HG02884 (cell line): ENCODE measurements around the gene AUH.

Source experiments
- ATAC-seq: cut with Tn5 transposase; IDR thresholded peaks from one replicate; pipeline ENCODE4 v1.9.1; 2021; ENCODE audit warnings: mild to moderate bottlenecking, moderate library complexity; ENCODE audit not compliant: unreplicated experiment

AUH gene

DNA sequence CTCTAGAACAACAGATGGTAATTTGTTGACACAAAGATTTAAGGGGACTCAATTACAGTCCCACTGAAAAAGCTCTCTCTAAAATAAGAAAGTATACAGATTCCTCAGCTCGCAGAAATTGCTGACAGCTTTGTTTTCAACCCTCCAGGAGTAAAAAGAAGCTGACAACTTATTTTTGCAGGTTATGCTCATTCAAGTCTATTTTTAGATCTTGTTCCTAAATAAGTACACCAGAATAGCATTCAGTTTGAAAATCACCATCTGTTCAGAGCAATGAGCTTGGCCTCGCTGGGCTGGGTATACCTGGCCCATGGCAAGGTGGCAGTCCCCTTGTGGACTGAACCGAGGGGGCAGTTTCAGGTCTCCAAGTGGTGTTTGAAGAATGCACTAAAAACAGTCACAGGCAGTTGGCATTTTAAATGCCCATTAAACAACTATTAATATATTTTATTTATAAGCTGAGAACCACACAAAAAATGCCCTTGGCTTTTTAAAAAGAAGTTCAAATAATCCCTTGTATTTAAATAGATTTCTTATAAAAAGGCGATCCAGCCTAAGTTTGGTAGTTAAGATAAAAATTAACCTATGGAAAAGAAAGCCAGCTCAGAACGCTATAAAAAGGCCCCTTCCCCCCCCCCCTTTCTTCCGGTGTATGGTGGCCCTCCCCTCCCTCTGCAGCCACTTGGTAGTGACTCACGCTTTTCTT is 169.2 kb downstream of the AUH start:
- no peak for ATAC-seq

DNA sequence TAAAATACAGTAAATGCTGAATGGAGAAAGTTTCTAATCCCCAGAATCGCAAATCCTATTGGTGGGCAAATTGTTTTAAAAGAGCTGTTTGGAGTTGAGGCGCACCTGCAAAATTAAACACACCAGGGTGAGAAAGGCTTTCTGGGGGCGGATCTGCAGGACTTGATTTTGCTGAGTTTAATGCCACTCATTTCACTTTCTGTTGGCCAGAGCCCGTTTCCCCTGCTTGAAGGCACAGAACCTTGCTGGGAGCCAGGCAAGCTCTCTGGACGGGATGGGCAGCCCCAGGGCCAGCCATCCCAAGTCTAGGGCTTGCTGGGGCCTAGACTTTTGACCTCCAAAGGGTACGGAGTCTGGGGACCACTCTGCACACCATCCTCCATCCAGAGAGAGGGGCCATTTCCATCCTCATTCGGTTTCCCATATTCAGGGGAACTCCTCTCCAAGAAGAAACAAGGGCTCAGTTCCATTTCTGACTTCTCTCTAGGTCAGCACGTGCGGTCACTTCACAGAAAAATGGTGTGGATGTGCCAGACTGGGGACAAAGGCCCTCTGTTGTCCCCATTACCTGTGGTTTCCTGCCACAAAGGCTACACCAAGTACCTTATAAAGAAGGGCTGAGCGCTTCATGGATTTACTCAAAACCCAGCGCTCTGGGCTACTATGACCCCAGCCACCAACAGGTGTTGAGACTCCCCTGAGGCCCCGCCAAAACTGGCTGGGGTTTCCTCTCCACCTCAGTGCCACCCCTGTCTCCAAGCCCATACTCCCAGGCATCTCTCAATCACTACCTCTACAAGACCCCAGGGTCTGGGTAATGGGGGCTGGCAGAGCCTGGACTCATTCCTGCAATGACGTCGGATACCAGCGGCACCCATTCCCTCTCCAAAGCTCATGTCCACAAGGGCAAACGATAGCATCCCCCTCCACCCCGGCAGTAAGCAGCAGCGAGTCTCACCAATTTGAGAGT is 170.0 kb downstream of the AUH start:
- no peak for ATAC-seq

DNA sequence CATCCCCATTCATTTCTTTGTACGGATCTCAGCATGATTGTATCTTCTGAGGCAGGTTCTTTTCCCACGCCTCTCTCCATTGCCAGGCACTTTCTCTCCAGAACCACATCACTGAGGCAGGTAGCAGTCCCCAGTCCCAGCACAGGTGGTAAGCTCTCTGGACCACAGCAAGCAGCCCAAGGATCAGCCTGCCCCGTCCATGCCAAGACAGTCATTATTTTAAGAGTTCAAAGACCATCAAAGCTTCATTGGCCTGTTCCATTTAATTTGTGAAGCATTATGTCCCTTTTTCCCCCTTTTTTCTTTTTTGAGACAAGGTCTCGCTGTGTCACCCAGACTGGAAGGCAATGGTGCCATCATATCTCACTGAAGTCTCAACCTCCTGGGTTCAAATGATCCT is 171.7 kb downstream of the AUH start:
- ATAC-seq, result no peak

DNA sequence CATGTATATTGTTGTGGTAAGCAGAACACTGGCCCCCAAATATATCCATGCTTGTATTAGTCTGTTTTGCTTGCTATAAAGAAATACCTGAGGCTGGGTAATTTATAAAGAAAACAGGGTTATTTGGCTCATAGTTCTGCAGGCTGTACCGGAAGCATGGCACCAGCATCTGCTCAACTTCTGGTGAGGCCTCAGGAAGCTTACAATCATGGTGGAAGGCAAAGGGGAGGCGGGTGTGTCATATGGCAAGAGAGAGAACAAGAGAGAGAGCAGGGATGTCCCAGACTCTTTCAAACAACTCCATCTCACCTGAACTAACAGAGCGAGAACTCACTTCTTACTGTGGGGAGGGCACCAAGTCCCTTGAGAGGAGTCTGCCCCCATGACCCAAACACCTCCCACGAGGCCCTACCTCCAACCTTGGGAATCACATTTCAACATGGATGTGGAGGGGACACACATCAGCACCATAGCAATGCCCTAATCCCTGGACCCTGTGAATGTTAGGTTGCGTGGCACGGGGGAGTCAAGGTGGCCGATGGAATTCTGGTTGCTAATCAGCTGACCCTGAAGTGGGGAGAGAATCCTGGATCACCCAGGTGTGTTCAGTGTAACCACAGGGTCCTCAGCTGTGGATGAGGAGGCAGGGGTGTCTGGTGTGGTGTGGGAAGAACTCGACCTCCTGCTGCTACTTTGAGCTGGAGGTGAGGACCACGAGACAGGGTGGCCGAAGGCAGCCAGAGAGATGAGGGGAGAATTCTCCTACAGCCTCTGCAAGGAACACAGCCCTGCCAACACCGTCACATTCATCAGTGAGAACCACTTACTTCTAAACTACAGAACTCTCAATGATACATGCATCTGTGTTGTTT is 172.8 kb downstream of the AUH start:
- no peak for ATAC-seq

DNA sequence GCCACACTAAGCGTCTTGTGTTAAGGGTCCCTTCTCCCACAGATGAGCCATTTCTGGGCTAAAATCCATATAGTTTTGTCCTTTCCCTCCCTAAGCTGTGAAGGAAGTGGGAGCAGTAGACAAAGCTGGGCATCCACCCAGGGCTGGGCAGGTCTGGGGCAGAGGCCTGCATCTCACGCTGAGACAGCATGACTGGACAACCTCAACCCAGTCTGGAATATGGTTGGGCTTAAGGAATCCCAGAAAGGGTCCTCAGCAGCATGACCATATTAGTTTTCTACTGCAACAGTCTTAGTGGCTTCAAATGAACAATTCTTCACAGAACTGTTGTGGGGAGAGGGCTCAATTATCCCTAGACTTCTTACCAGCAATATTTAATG is 173.8 kb downstream of the AUH start:
- no peak for ATAC-seq

DNA sequence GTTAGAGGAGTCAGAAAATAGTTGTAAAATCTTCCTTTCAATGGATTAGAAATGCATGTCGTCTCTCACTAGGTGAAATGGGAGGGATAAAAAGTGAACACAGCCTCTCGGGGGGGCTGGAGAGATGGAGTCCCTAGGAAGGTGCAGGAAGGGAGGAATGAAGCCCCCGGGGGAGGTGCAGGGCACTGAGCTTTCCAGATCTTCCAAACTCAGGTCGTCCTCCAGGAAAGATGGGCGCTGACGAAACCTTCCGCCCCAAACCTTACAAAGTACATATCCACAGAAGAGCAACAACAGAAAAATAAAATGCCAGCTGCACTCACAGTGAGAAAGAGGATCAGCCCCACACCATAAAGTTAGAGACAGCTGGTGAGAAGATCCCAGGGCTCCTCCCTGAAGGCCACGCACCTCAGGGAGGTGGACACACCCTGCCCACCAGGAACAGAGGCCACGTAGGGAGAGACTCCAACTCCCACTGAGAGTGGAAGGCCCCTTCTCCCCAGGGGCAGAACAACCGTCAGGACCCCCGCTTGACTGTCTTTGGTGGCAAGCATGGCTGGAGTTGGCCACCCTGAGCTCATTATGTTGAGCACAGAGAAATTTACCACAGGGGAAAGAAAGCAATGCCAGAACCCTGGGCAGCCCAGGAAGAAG is 174.3 kb downstream of the AUH start:
- ATAC-seq, result no peak

DNA sequence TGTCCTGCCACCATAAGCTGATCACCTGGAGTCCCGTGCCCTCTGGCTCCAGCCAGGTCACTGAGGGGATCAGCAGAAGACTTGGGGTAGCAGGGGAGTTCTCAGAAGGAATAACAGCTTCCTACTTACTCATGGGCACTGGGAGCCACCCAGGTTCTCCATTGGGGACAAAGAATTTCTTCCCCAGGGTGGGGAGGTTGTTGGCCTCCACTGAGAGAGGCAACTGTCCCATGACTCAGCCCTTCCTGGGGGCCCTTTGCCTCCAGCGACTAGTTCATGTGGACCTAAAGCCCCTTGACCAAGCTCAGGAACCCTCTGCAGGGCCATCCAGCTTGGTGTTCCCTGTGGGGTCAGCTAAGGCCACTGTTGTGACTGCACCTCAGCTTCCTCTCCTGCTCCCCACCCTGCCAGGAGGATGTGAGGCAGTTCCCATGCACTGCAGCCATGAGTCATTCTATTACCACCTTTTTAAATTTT is 175.0 kb downstream of the AUH start:
- no peak for ATAC-seq

DNA sequence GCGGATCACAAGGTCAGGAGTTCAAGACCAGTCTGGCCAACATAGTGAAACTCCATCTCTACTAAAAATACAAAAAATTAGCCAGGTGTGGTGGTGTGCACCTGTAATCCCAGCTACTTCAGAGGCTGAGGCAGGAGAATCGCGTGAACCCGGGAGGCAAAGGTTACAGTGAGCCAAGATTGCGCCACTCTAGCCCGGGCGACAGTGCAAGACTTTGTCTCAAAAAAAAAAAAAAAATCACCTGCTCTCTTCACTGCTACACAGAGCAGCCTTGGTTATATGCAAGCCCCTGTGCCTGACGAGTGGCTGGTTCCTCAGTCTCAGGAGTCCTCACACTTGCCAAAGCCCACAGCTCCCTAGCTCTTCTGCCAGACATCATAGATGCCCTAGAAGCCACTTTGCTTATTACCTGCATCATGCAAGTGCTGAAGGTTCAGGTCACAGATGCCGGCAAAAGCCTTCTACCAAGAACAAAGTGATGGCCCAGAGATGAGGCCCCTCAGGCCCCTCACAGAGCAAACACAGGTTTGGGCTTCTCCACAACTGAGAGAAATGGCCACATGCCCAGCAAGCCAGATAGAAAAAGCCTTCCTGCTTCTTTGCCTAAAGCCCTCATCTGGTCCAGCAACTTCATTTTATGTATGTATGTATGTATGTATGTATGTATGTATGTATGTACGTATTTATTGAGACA is 176.4 kb downstream of the AUH start:
- ATAC-seq, result no peak

DNA sequence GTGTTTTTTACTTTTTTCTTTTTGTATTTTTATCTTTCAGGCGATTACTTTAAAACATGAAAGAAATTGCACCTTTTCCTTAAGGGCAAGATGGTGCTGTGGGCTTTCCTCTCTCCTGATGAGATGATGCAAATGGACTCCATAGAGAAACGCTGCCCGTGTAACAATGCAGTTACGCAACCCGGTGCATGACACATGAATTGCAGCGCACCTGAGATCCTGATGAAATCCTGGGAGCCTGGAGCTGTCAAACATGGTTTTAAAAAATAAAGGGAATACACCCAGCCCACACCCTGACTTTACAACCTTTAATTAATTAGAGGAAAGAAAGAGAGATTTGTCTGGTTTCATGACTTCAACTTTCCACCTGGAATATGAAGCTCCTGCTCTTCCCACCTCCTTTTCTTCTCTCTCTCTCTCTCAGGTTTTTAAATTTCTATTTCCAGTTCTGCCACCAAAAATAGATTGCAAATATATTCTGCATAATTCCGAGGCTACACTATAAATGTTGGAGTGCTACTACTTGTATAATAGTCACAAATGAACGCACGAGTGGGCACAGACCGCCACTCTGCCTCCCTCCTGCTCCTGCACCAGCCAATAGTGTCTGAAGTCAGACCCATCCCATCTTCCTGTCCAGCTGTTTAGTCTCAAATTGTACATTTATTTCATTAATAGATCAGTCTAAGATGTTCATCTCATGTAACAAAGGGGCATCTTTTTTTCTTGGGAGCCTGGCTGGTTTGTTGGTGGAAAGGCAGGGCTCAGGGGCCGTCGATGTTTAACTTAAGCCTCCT is 179.1 kb downstream of the AUH start:
- ATAC-seq, result no peak

DNA sequence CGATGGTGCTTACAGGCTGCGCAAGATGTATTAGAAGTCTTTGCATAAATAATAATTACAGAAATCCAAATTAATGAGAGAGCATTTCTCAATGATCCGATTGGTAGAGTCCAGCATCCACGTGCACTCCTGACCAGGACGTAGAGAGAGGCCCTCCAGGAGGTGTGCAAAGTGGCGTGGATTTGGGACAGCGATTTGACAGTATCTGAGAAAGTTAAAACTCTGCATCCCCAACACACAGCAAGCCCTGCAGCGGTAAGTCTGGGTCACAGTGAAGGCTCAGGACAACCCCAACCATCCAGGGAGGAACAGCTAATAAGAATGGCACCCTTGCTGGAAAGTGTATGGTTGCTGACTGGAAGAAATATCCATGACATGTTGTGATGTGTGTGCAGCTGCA is 180.2 kb downstream of the AUH start:
- no peak for ATAC-seq

DNA sequence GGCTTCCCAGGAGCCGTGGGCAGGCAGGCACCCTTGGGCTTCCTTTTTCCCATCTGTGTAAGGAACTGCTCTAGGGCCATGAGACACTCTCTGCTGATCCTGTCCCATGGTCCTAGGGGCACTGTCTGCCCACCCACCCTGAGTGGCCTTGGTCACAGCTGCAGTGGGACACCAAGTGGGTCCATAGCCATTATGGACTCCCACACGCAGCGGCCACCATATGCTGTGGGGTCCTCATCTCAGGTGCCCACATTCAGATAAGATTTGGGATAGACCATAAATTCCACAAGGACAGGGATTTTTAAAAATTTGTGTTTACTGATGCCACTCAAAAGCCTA is 180.8 kb downstream of the AUH start:
- ATAC-seq, result no peak

DNA sequence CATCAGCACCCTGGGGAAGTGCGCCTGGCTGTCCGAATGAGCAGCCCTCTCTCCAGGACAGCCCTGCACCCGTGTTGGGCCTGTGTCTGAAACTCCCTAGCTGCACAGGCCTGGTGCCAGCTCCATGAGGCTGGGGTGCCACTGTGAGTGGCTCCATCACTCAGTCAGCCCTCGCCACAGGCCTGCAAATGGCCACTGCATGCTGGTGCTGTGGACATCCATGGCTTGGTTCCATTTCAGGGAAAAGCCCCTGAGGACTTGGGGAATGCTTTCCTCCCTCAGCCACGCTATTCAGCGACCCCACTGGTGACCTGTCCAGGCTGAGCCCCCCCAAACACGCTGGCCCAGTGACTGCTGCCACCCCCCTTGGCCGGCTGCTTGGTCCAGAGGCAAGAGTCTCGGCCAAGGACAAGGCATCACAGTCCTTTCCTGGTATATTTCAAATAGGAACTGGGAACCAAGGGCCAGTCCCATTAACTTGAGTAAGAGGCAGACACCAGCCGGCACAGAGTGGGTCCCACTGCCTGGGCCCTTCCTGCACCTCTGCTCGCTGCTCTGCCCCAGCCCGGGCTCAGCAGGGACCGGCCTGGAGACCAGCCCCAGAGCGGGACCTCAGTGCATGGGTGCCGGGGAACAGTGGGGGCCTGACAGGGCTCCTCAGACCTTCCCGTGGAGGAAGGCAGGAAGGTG is 181.3 kb downstream of the AUH start:
- ATAC-seq, result no peak

DNA sequence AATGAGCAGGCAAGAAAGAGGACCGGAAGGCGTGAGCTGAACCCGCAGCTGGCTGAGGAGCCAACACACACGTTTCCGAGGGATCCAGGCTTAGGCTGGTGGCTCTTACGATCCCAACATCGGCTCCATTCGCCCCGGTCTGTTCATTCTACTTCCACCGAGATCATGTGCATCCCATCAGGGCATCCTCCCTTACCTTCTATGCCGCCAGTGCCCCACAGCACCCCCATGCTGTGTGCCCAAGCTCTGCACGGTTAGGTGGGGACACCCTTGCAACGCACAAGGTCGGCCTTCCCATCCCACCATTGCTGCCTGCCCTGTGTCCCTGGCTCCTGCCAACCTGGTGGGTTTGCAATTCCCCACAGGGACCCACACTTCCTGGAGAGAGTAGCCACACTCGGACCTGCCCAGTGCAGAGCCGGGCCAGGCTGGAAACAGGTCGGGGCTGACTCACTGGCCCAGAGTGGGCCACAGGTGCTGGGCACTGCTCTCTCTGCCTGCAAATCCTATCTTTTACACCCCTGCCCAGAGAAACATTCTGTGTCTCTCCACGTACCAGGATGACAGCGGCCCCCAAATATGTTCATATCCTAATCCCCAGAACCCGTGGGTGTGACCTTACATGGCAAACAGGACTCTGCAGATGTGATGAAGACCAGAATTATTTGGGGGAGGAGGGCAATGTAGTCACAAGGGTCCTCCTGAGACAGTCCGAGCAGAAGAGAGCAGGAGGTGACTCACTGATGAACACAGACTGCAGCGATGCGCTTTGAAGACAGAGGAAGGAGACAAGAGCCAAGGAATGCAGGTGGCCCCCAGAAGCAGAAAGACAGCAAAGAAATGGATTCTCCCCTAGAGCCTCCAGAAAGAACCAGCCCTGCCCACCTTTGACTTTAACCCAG is 182.2 kb downstream of the AUH start:
- no peak for ATAC-seq

DNA sequence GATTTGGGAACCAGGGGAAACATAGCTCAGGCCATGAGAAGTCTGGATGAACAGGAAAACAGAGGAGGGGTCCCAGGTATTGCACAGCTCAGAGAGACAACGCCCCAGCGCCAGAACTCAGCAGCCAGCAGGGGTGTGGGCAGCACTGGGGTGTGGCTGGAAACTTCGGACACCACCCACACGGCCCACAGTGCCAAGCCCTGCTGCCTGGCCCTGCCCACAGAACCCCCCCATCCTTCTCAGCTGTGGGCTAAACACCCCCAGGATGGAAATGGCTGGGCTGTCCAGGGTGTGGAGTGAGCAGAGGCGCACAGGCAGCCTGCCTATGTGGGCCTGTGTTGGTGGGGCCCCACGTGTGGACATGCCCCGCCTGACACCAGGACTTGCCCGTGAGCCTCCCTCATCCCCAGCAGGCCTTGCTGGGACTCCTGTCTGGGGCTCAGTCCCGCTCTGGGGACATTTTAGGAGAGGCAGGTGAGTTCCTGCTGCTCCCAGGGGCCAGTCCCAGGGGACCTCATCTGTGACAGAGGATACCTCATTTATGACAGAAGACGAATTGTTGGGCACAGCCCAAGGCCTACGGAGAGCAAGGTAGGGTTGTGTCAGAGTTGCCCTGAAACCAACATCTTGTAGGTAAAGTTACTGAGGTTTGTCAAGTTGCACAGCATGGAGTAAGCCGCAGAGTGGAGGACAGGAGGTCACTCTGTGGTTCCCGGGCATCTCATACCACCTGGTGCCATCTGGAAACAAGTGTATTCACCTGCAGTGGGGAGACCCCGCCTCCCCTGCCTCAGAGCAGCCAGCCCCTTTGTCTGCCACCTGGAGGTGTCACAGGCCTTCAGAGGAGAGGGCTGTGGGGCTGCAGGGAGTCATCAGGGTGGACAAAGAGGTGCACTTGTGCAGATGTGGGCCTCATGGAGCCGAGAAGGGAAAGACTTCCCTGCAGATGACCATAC is 183.2 kb downstream of the AUH start:
- no peak for ATAC-seq

DNA sequence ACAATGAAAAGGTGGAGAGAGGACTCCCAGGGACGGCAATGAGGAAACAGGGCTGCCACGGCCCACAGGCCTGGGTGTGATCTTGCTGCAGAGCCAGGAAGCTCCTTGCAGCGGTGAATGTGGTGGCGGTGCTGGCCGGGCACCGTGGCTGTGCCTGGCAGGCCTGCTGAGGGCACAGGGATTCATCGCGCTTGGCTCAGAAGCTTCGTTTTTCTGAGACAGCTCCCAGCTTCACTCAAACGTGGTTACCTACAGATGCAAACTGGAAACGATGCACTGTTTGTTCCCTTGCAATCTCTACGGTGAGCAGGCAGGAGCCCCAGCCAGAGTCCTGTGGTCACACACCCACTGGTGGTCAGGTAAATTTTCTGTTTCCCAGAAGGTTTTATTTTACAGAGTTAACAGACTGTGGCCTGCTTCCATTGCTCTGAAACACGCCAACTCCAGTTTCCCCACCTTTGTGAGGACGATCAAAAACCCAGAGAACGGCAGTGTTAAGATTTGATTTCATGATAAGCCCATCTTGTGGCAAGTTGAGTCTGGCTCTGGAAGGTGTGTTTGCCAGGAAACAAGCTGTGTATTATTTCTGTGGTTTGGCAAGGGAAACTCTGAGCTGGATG is 183.9 kb downstream of the AUH start:
- no peak for ATAC-seq

DNA sequence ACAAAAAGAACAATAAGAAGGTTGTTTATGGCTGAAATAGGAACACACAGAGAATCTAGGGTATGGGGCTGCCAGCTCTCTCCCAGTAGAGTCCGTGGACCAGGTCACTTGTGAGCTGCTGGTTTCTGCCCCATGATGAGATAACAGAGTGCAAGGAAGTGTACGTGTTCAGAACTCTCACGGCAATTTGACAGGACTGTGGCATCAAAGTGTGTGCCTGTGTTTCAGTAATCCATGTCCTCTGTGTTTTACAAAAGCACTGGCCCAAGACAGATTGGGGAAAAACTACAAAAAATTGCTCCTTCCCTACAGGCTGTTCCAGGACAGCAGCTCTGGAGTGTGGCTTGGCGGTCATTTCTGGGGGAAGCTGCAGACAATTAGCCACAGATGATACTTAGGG is 184.6 kb downstream of the AUH start:
- ATAC-seq, result no peak
